Stomach (tissue), 9 donors: ENCODE results near the gene KRT9. TPM values are rescaled to one million over a fixed set of nuclear protein-coding genes. Genes with fewer than 3 reads are reported as not detected.
A peak's percentile ranks its signal among the peaks of the same experiment; 100 is the strongest.

Experiments
- DNase-seq, 2 donors: peaks; one replicate each; pipeline versions ENCODE4 v3.0.0 to v3.0.0-alpha.2; 2013 to 2019
- H3K27ac ChIP-seq, 5 donors: fragments of 200-600 bp in 4 of 5; sonication (generic) in 4 of 5; one replicate each; pipeline ENCODE4 v1.5.1; 2013 to 2019; ENCODE audit warnings: mild to moderate bottlenecking in 1 of 5, moderate library complexity in 1 of 5
- H3K27me3 ChIP-seq, 3 donors: fragments of 200-600 bp; sonication (generic); one replicate each; pipeline ENCODE4 v1.5.1; 2017 to 2019; ENCODE audit warnings: mixed run types in 1 of 3
- H3K36me3 ChIP-seq, 4 donors: fragments of 200-600 bp; sonication (generic); 1 replicate in 3 of 4; 2 replicates in 1 of 4; pipeline ENCODE4 v1.5.1; 2016 to 2019
- H3K4me1 ChIP-seq, 4 donors: fragments of 200-600 bp; sonication (generic); one replicate each; pipeline ENCODE4 v1.5.1; 2016 to 2019
- H3K4me3 ChIP-seq, 4 donors: fragments of 200-600 bp; sonication (generic) in 3 of 4; one replicate each; pipeline ENCODE4 v1.5.1; 2016 to 2019; ENCODE audit warnings: mild to moderate bottlenecking in 1 of 4
- H3K9me3 ChIP-seq, 4 donors: fragments of 200-600 bp; sonication (generic); one replicate each; pipeline ENCODE4 v1.5.1; 2016 to 2019
- CTCF ChIP-seq, 7 experiments: fragments of 450-650 bp in 4 of 7; fragments of 200-600 bp in 3 of 7; sonication (generic) in 3 of 7; IDR thresholded peaks; one replicate each; pipeline ENCODE4 v1.5.1; 2016 to 2019; ENCODE audit warnings: antibody characterized with exemption in 7 of 7, control low read depth in 2 of 7, mild to moderate bottlenecking in 1 of 7
- EP300 ChIP-seq: sonication (generic); formaldehyde crosslinking; IDR thresholded peaks from one replicate; pipeline ENCODE4 v1.6.1; 2017; ENCODE audit warnings: antibody characterized with exemption
- POLR2A ChIP-seq, 4 donors: fragments of 450-650 bp; IDR thresholded peaks; one replicate each; pipeline ENCODE4 v1.6.1; 2016; ENCODE audit warnings: antibody characterized with exemption in 4 of 4, control low read depth in 2 of 4, mild to moderate bottlenecking in 1 of 4, moderate library complexity in 1 of 4
- POLR2AphosphoS5 ChIP-seq, 3 donors: sonication (generic); formaldehyde crosslinking; IDR thresholded peaks; one replicate each; pipeline ENCODE4 v1.6.1; 2016; ENCODE audit warnings: antibody characterized with exemption in 3 of 3
- WGBS, 5 donors: extraction: QIAGEN DNeasy Blood & Tissue Kit in 3 of 5; methylation state at CpG; one replicate each; pipeline versions ENCODE4 v1.1.5 to v1.1.7; 2013 to 2018; 5-methylcytosine and 5-hydroxymethylcytosine counted together
- intact Hi-C: fragments of 100-400 bp; cut with DNase I; formaldehyde crosslinking; loops from one replicate; pipeline ENCODE4 v1.15.1; 2023; ENCODE audit warnings: low total_unique reads
- polyA plus RNA-seq, 3 donors: library from polyadenylated mRNA; stranded (reverse); fragments of 200-250 nt; gene quantifications; one replicate each; pipeline ENCODE4 v1.2.3, GENCODE V29; 2013
- total RNA-seq, 5 donors: library from RNA; depleted of rRNA; stranded (reverse); fragments of >200 nt; gene quantifications; one replicate each; pipeline versions ENCODE4 v1.1.0 to v1.2.3, GENCODE V29; 2014 to 2016
- donor health status: healthy with polysubstance abuse.
- donor health status: Bipolar disorder and iron deficiency.
- donor health status: healthy.

The KRT9 gene
- total and polyA plus RNA-seq, 8 donors: not detected

- DNase-seq: peak in 1 of 2 donors; percentile 47
- H3K4me1 ChIP-seq: peaks cover 0 to 4% (median 0%) of the 10 kb centered on the region in 4 donors
- intact Hi-C loops: no loop called here
- H3K9me3 ChIP-seq: no peaks in the 10 kb centered on the region
- TF ChIP-seq CTCF (IDR thresholded peaks at IDR 0.05): no peak
- TF ChIP-seq POLR2AphosphoS5 (IDR thresholded peaks at IDR 0.05): no peak
- no peak for TF ChIP-seq POLR2A (IDR thresholded peaks at IDR 0.05)
- TF ChIP-seq EP300: no peak
- H3K4me3 ChIP-seq: no peak overlapping the region
- peaks cover 0 to 21% (median 4%) of the 10 kb centered on the region in 3 donors for H3K27me3 ChIP-seq
- 71 to 83% (median 77%) methylated on average over 5 of the region's 5 CpGs for WGBS, 5 donors
- H3K36me3 ChIP-seq: no peaks in the 10 kb centered on the region
- H3K27ac ChIP-seq: no peak overlapping the region
Measured at GRCh38 chr17:41538565-41538991, 33.3 kb downstream of the KRT9 start.

GRCh38 chr17:41537990-41538389 is 33.9 kb downstream of the KRT9 start:
- no peak overlapping the region for H3K4me3 ChIP-seq
- peaks cover 0 to 23% (median 4%) of the 10 kb centered on the region in 3 donors for H3K27me3 ChIP-seq
- H3K36me3 ChIP-seq: no peaks in the 10 kb centered on the region
- WGBS, 5 donors: 85 to 93% (median 88%) methylated on average over 8 to 9 of the region's 9 CpGs
- no peaks in the 10 kb centered on the region for H3K9me3 ChIP-seq
- TF ChIP-seq POLR2A (IDR thresholded peaks at IDR 0.05): no peak
- no peak for TF ChIP-seq POLR2AphosphoS5 (IDR thresholded peaks at IDR 0.05)
- TF ChIP-seq EP300: no peak
- no peak for TF ChIP-seq CTCF (IDR thresholded peaks at IDR 0.05)
- no peak for DNase-seq
- no peak overlapping the region for H3K27ac ChIP-seq
- H3K4me1 ChIP-seq: peaks cover 0 to 4% (median 0%) of the 10 kb centered on the region in 4 donors
- intact Hi-C loops: no loop called here

GRCh38 chr17:41537614-41537954 is 34.3 kb downstream of the KRT9 start:
- 85 to 94% (median 90%) methylated on average over 7 of the region's 7 CpGs for whole genome bisulfite sequencing, 5 donors
- Histone ChIP-seq H3K27me3 (peaks cover 0 to 23% (median 4%) of the 10 kb centered on the region in 3 donors), H3K4me3 (no peak overlapping the region), H3K27ac (no peak overlapping the region), H3K36me3 (no peaks in the 10 kb centered on the region), H3K4me1 (peaks cover 0 to 4% (median 0%) of the 10 kb centered on the region in 4 donors), H3K9me3 (no peaks in the 10 kb centered on the region)
- intact Hi-C loops: no loop called here
- TF ChIP-seq CTCF (IDR thresholded peaks at IDR 0.05) (no peak), POLR2A (IDR thresholded peaks at IDR 0.05) (no peak), POLR2AphosphoS5 (IDR thresholded peaks at IDR 0.05) (no peak), EP300 (no peak)
- no peak for DNase-seq

GRCh38 chr17:41536741-41537613 is 34.9 kb downstream of the KRT9 start:
- intact Hi-C loops: no loop called here
- no peaks in the 10 kb centered on the region for H3K9me3 ChIP-seq
- peaks cover 0 to 4% (median 0%) of the 10 kb centered on the region in 4 donors for H3K4me1 ChIP-seq
- no peaks in the 10 kb centered on the region for H3K36me3 ChIP-seq
- H3K4me3 ChIP-seq: no peak overlapping the region
- WGBS, 5 donors: 87 to 92% (median 88%) methylated on average over 7 of the region's 7 CpGs
- no peak for DNase-seq
- H3K27ac ChIP-seq: no peak overlapping the region
- TF ChIP-seq POLR2AphosphoS5 (IDR thresholded peaks at IDR 0.05): no peak
- no peak for TF ChIP-seq EP300
- TF ChIP-seq CTCF (IDR thresholded peaks at IDR 0.05): no peak
- TF ChIP-seq POLR2A (IDR thresholded peaks at IDR 0.05): no peak
- peaks cover 0 to 23% (median 4%) of the 10 kb centered on the region in 3 donors for H3K27me3 ChIP-seq
